ENCODE data around the gene ARID1B.

DNA sequence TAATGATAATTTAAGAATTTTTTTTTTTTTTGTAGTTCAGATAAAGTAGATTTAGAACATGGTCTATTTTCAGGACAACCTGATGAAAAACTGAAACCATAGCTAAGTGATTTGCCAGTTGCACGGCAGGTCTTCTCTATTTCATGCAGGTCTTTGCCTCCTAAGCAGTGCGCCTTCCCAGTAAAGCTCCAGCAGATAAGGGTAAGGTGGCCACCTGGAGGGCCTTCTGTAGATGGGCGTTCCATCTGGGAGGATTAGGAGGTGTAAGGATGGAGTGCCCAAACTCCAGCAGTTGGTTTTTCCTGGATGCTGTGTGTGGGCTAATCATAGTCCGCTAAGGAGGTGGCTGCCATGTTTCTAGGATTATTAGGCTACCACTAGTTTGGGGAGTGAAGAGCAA lies 107.1 kb downstream of the ARID1B start:
- TF ChIP-seq, protein P1, sequence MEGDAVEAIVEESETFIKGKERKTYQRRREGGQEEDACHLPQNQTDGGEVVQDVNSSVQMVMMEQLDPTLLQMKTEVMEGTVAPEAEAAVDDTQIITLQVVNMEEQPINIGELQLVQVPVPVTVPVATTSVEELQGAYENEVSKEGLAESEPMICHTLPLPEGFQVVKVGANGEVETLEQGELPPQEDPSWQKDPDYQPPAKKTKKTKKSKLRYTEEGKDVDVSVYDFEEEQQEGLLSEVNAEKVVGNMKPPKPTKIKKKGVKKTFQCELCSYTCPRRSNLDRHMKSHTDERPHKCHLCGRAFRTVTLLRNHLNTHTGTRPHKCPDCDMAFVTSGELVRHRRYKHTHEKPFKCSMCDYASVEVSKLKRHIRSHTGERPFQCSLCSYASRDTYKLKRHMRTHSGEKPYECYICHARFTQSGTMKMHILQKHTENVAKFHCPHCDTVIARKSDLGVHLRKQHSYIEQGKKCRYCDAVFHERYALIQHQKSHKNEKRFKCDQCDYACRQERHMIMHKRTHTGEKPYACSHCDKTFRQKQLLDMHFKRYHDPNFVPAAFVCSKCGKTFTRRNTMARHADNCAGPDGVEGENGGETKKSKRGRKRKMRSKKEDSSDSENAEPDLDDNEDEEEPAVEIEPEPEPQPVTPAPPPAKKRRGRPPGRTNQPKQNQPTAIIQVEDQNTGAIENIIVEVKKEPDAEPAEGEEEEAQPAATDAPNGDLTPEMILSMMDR (conservative IDR thresholded peaks at IDR 0.05) = no peak
- no peak for TF ChIP-seq EZH2 (IDR thresholded peaks at IDR 0.05; ENCODE audit: low read depth)

Measured in PC-9 (cell line).